ENCODE measurements around the gene GALNT6.

DNA sequence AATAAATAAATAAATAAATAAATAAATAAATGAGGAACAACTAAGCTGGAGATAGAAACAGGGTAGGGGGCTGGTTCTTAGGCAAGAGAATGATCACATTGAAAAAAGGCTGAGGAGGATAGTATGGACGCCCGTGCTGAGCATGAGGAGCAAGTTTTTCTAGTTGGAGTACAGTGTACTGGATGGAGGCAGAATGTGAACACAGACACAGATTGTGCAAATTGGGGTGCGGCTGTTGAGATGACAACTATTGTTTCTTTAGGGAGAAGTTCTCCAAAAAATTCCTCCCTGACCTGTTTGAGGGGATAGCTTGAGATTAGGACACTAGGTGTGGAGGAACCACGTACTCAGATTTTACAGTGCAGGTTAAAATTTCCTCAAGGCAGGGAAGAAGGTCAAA lies 66.3 kb downstream of the GALNT6 start:
- no peak for TF ChIP-seq EZH2 (IDR thresholded peaks at IDR 0.05; ENCODE audit: insufficient read depth, poor library complexity, severe bottlenecking)
- TF ChIP-seq EZH2phosphoT487 (IDR thresholded peaks at IDR 0.05; ENCODE audit: insufficient read depth, low read depth): no peak

All from GM23248 (cell line).